Body of pancreas (tissue), 4 donors: ENCODE measurements around the gene LINC01488. TPM values are rescaled to one million over a fixed set of nuclear protein-coding genes. Genes with fewer than 3 reads are reported as not detected.

Experiments used
- ATAC-seq: fragments of 150-250 bp; one replicate; pipeline ENCODE4 v1.9.1; 2016
- DNase-seq, 4 donors: peaks; one replicate each; pipeline ENCODE4 v3.0.0-alpha.2; 2019
- H3K27ac ChIP-seq, 4 donors: fragments of 200-600 bp; sonication (generic); 1 replicate in 3 of 4; 2 replicates in 1 of 4; pipeline versions ENCODE4 v1.5.1 to v1.6.1; 2016 to 2019; ENCODE audit warnings: mild to moderate bottlenecking in 1 of 4, mixed read lengths in 1 of 4, moderate library complexity in 1 of 4
- H3K27me3 ChIP-seq, 2 donors: fragments of 200-600 bp; sonication (generic); one replicate each; pipeline ENCODE4 v1.6.0; 2016; ENCODE audit warnings: mild to moderate bottlenecking in 1 of 2
- H3K36me3 ChIP-seq, 2 donors: fragments of 200-600 bp; sonication (generic); replicated peaks in 1 of 2; 2 replicates each; pipeline ENCODE4 v1.5.1; 2016; ENCODE audit warnings: low read depth in 2 of 2; ENCODE audit not compliant: insufficient read depth in 1 of 2
- H3K4me1 ChIP-seq: fragments of 200-600 bp; sonication (generic); one replicate; pipeline ENCODE4 v1.6.0; 2016
- H3K4me3 ChIP-seq, 2 donors: fragments of 200-600 bp; sonication (generic); 1 replicate in 1 of 2; 2 replicates in 1 of 2; pipeline ENCODE4 v1.5.1; 2016 to 2019
- H3K9me3 ChIP-seq, 3 donors: fragments of 200-600 bp; sonication (generic); 1 replicate in 2 of 3; 2 replicates in 1 of 3; pipeline ENCODE4 v1.5.1; 2016
- POLR2A ChIP-seq, 3 donors: fragments of 450-650 bp; IDR thresholded peaks; one replicate each; pipeline ENCODE4 v1.6.1; 2016; ENCODE audit warnings: antibody characterized with exemption in 3 of 3, mild to moderate bottlenecking in 2 of 3
- WGBS, 2 donors: methylation state at CpG; one replicate each; pipeline ENCODE4 v1.1.5; 2017; 5-methylcytosine and 5-hydroxymethylcytosine counted together
- intact Hi-C: fragments of 100-400 bp; cut with DNase I; formaldehyde crosslinking; loops from one replicate; pipeline ENCODE4 v1.15.1; 2023
- total RNA-seq, 2 donors: library from RNA; depleted of rRNA; stranded (reverse); fragments of >200 nt; gene quantifications; one replicate each; pipeline ENCODE4 v1.1.0, GENCODE V29; 2016
- TF ChIP-seq, protein P1 (sequence below), 7 experiments: fragments of 450-650 bp in 4 of 7; fragments of 200-600 bp in 3 of 7; sonication (generic) in 3 of 7; IDR thresholded peaks; one replicate each; pipeline ENCODE4 v1.5.1; 2016 to 2019; ENCODE audit warnings: antibody characterized with exemption in 7 of 7

The LINC01488 gene
- total RNA-seq, 2 donors from 2014 or later: not detected

DNA sequence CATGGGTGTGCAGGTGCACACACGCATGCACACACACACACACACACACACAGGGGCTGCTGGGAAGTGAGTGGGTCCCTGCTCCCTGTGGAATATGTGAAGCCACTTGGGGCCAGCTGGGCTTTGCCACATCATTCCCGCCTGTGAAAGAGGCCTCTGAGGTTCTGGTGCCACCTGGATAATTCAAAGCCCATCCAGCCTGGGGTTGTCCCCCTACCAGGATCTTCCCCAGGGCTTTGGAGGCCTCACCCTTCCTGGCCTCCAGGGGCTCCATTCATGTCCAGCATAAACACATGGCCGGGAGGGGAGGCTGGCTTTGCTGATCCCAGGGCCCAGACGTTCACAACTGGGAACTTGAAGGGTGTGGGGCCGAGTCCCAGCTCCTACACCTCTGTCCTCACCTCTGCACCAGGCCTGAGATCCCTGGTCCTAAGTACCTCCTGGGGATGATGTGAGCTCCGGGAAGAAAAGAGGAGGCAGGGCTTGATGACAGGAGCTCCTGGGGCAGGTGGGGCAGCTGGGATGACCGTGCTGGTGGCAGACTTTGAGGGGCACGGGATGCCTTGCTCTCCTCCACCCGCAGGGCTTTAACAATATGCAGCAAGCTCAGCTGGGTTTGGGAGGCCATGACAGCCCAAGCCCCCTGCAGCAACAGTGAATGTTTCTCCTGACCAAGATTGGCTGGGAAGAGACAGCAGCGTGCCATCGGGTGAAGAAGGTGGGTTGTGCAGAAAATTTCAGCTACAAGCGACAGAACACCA, 14.2 kb downstream of the LINC01488 start:
- intact Hi-C loops: no loop called here
- 65 to 67% methylated on average over 8 to 12 of the region's 12 CpGs for WGBS, 2 donors

DNA sequence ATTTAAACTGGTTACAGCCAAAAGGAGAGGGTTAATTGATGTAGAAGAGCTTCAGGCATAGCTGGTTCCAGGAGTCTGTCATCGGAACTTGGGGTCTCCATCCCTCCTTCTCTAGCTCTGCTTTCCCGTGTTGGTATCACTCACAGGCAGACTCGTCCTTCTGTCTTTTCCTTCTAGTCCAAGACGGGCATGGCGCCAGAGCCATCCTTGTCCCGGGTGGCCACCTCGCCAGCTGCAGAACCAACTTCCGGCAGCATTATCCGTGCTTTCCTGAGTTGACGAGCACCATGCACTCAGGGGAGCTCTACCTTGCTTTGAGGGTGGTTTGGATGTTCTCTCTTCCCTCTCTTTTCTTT, 14.7 kb downstream of the LINC01488 start:
- no peaks in the 10 kb centered on the region for H3K27me3 ChIP-seq
- peaks cover 19% of the 10 kb centered on the region for H3K4me1 ChIP-seq
- WGBS, 2 donors: 77 to 81% methylated on average over 10 of the region's 10 CpGs
- TF ChIP-seq POLR2A (IDR thresholded peaks at IDR 0.05): no peak
- TF ChIP-seq, protein P1, sequence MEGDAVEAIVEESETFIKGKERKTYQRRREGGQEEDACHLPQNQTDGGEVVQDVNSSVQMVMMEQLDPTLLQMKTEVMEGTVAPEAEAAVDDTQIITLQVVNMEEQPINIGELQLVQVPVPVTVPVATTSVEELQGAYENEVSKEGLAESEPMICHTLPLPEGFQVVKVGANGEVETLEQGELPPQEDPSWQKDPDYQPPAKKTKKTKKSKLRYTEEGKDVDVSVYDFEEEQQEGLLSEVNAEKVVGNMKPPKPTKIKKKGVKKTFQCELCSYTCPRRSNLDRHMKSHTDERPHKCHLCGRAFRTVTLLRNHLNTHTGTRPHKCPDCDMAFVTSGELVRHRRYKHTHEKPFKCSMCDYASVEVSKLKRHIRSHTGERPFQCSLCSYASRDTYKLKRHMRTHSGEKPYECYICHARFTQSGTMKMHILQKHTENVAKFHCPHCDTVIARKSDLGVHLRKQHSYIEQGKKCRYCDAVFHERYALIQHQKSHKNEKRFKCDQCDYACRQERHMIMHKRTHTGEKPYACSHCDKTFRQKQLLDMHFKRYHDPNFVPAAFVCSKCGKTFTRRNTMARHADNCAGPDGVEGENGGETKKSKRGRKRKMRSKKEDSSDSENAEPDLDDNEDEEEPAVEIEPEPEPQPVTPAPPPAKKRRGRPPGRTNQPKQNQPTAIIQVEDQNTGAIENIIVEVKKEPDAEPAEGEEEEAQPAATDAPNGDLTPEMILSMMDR (IDR thresholded peaks at IDR 0.05): no peak
- no peak overlapping the region for H3K4me3 ChIP-seq
- intact Hi-C loops: no loop called here
- H3K9me3 ChIP-seq: no peaks in the 10 kb centered on the region
- H3K36me3 ChIP-seq: no peaks in the 10 kb centered on the region
- peak overlapping the region; percentile 79 to 87 (median 80) for H3K27ac ChIP-seq
- DNase-seq (no peak), ATAC-seq (no peak)

More for the DNA sequence above, 14.2 kb downstream of the LINC01488 start:
- DNase-seq (no peak), ATAC-seq (no peak)
- peaks cover 19% of the 10 kb centered on the region for H3K4me1 ChIP-seq
- H3K27me3 ChIP-seq: no peaks in the 10 kb centered on the region
- H3K4me3 ChIP-seq: no peak overlapping the region
- no peak for TF ChIP-seq POLR2A (IDR thresholded peaks at IDR 0.05)
- TF ChIP-seq, protein P1 (IDR thresholded peaks at IDR 0.05): no peak
- H3K9me3 ChIP-seq: no peaks in the 10 kb centered on the region
- peak overlapping the region; percentile 79 to 87 (median 80) for H3K27ac ChIP-seq
- no peaks in the 10 kb centered on the region for H3K36me3 ChIP-seq

DNA sequence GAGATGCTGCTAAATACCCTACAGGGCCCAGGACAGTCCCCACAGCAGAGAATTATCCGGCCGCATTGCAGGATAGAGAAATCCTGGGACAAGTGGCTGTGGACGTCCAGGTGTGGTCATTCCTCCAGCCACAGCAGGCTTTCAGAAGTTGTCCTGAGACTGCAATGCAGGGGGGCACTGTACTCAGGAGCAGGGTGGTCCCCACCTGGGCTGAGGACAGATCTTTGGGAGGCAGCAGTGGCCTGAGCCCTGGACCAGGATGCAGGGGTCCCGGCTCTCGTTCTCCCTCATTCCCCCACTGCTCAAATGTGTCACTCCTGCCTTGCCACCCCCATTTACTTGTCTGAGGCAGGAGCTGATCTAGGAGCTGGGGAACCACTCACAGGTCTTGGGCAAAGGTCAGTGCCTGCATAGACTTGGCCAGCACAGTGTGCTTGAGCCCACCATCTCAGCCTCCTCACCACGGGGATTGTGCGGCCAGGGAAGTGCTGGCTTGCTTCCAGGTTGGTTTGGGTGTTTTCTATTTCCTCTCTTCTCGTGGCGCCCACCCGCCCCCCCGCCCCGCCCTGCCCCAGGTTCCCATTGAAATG, 15.3 kb downstream of the LINC01488 start:
- TF ChIP-seq, protein P1 (IDR thresholded peaks at IDR 0.05): no peak
- no peak for TF ChIP-seq POLR2A (IDR thresholded peaks at IDR 0.05)
- Histone ChIP-seq H3K27ac (peak overlapping the region; percentile 79 to 87 (median 80)), H3K4me3 (no peak overlapping the region), H3K4me1 (peaks cover 19% of the 10 kb centered on the region), H3K27me3 (no peaks in the 10 kb centered on the region), H3K9me3 (no peaks in the 10 kb centered on the region), H3K36me3 (no peaks in the 10 kb centered on the region)
- 33 to 52% methylated on average over 7 to 12 of the region's 12 CpGs for WGBS, 2 donors
- DNase-seq (no peak), ATAC-seq (peak; percentile 44)
- intact Hi-C loops: no loop called here

DNA sequence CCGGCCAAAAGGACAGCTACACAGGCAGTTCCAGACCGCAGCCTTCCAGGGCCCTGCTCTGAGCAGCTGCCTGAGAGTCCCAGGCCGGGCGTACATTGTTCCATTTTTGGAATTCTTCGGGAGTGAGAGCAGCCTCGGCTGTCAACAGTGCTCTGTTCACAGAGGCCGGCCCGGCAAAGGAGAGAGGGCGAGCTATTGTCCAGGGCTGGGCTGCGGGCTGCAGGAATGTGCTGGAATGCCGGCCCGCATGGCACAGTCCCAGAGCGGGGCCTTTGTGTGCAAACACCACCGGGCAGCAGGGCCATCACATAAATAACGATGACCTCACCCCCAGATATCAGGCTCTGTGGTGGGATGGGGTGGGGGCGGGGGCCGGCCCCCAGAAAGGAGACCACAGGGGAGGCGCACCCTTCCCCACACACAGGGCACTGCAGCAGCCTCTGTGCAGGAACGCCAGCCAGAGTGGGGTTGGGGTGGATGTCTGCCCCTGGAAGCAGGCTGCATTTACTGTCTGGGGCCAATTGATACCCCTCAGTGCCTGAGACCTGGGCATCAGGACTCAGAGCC, 15.8 kb downstream of the LINC01488 start:
- Histone ChIP-seq H3K27me3 (no peaks in the 10 kb centered on the region), H3K4me3 (no peak overlapping the region), H3K4me1 (peaks cover 19% of the 10 kb centered on the region), H3K9me3 (no peaks in the 10 kb centered on the region), H3K27ac (peak overlapping the region; percentile 79 to 87 (median 80)), H3K36me3 (no peaks in the 10 kb centered on the region)
- TF ChIP-seq, protein P1 (IDR thresholded peaks at IDR 0.05): no peak
- TF ChIP-seq POLR2A (IDR thresholded peaks at IDR 0.05): peak in 2 of 3 donors; percentile 8 to 31
- intact Hi-C loops: no loop called here
- peak; percentile 76 to 90 (median 85) for DNase-seq
- peak; percentile 90 for ATAC-seq
- WGBS, 2 donors: 21 to 33% methylated on average over 3 to 19 of the region's 19 CpGs
